ENCODE data around the gene NPC2.

Gene NPC2

DNA sequence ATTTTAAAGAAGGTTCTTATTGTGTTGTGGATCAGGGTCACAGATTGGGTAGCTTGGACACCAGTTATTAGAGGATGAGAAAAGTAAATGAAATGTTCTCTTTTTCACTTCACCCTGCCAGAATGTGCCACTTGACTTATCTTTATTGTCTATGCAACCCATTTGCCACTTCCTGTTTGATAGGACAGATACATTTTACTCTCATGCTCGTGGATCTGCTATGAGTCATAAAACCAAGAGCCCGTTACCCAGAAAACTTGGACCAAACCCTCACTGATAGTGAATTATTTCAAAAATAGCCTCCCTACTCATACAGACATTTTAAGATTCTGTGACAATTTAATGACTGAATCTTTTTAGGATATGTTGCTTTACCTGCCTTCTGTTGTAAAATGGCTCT lies 2.3 kb upstream of the NPC2 start:
- Histone ChIP-seq H3K4me3 (ENCODE audit: insufficient read depth in 1 of 2, low read depth in 1 of 2, low read length in 2 of 2) (peak overlapping the region in 1 of 2 experiments; percentile 97), H2BK120ac (ENCODE audit: low read depth, low read length) (no peak overlapping the region), H3K18ac (ENCODE audit: low read depth in 1 of 2, low read length in 2 of 2) (no peak overlapping the region), H3K36me3 (ENCODE audit: control insufficient read depth in 1 of 2, insufficient read depth in 2 of 2, low read depth in 1 of 2, low read length in 2 of 2) (peaks cover 3 to 43% of the 10 kb centered on the region in 2 experiments), H4K91ac (ENCODE audit: low read length) (no peak overlapping the region), H3K79me1 (replicated peaks; ENCODE audit: low read length, poor library complexity, severe bottlenecking) (peaks cover 24% of the 10 kb centered on the region), H3K14ac (ENCODE audit: low read length in 2 of 2) (no peak overlapping the region), H2BK5ac (ENCODE audit: low read depth, low read length, poor library complexity, severe bottlenecking) (no peak overlapping the region), H3K27me3 (ENCODE audit: control insufficient read depth in 1 of 2, insufficient read depth in 1 of 2, low read length in 2 of 2) (no peaks in the 10 kb centered on the region), H2BK15ac (ENCODE audit: low read depth, poor library complexity, severe bottlenecking) (no peak overlapping the region), H3K4ac (ENCODE audit: low read depth in 1 of 2, low read length in 2 of 2) (no peak overlapping the region), H2BK12ac (ENCODE audit: low read length in 2 of 2) (no peak overlapping the region), H2AFZ (ENCODE audit: low read depth, low read length) (no peak overlapping the region), H3K4me1 (ENCODE audit: control insufficient read depth, insufficient read depth, low read depth, low read length) (peaks cover 9% of the 10 kb centered on the region), H3K9ac (ENCODE audit: low read length) (peak overlapping the region; percentile 16), H3K9me3 (ENCODE audit: control insufficient read depth, low read length) (no peaks in the 10 kb centered on the region), H4K8ac (ENCODE audit: low read length) (no peak overlapping the region), H3K23ac (ENCODE audit: low read length in 2 of 2) (no peak overlapping the region), H3K27ac (ENCODE audit: low read length, poor library complexity, severe bottlenecking) (no peak overlapping the region), H3K4me2 (ENCODE audit: low read length, poor library complexity, severe bottlenecking) (no peak overlapping the region), H2AK5ac (ENCODE audit: low read length, severe bottlenecking) (no peak overlapping the region)
- 27% methylated on average over 2 of the region's 2 CpGs for WGBS
- peak; percentile 42 for DNase-seq

DNA sequence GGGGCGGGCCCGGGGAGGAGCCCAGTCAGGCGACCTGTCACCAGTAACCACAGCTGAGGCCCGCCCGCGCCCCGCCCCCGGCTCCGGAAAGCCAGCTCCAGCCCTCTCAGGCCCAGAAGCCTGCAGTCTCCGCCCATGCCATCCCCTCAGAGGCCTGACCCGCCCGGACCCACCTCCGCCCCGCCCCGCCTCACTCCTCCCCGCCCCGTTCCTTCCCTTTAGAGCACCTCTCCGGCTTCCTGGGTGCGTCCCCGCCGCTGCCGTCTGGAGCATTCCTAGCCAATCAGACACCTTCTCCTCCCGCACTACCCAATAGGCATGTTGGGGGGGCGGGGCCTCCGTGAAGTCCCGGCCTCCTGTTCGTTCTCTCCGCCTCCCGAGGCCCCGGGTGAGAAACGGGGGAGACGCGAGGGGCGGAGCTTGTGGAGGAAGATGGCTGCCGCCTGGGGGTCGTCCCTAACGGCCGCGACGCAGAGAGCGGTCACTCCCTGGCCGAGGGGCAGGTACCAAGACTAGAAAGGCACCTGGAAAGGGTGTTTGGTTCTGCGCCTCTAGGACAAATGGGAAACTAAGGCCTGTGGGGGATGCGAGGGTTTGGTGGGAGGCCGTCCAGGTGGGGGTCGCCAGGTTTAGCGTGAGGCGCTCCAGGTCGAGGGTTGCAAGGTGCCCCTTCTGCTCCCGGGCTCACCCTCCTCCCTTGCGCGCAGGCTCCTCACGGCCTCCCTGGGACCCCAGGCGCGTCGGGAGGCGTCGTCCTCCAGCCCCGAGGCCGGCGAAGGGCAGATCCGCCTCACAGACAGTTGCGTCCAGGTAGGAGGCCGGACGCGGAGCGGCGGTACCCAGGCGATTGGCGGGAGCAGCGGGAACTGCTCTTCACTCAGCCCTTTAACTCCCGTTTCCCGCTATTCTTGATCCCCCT lies 497 bp upstream of the NPC2 start, which contains the start of gene ISCA2:
ISCA2 (plus strand) TSS at position 423 of the 919 bp plus-strand sequence; CDS start at position 433, 10 bp downstream.
- Histone ChIP-seq H2BK5ac (ENCODE audit: low read depth, low read length, poor library complexity, severe bottlenecking) (peak within 1 kb of the TSS; percentile 91), H4K91ac (ENCODE audit: low read length) (peak within 1 kb of the TSS; percentile 98), H3K79me1 (replicated peaks; ENCODE audit: low read length, poor library complexity, severe bottlenecking) (peaks cover 29% of the 10 kb centered on the region), H3K4me3 (ENCODE audit: insufficient read depth in 1 of 2, low read depth in 1 of 2, low read length in 2 of 2) (peak within 1 kb of the TSS; percentile 96 to 97), H3K36me3 (ENCODE audit: control insufficient read depth in 1 of 2, insufficient read depth in 2 of 2, low read depth in 1 of 2, low read length in 2 of 2) (peaks cover 0 to 26% of the 10 kb centered on the region in 2 experiments), H3K9me3 (ENCODE audit: control insufficient read depth, low read length) (no peaks in the 10 kb centered on the region), H2BK120ac (ENCODE audit: low read depth, low read length) (peak within 1 kb of the TSS; percentile 92), H2AK5ac (ENCODE audit: low read length, severe bottlenecking) (no peak within 1 kb of the TSS), H3K9ac (ENCODE audit: low read length) (peak within 1 kb of the TSS; percentile 94), H2AFZ (ENCODE audit: low read depth, low read length) (peak within 1 kb of the TSS; percentile 84), H2BK12ac (ENCODE audit: low read length in 2 of 2) (peak within 1 kb of the TSS; percentile 66 to 86), H3K27ac (ENCODE audit: low read length, poor library complexity, severe bottlenecking) (peak within 1 kb of the TSS; percentile 81), H3K4me1 (ENCODE audit: control insufficient read depth, insufficient read depth, low read depth, low read length) (peaks cover 11% of the 10 kb centered on the region), H2BK15ac (ENCODE audit: low read depth, poor library complexity, severe bottlenecking) (peak within 1 kb of the TSS; percentile 77), H4K8ac (ENCODE audit: low read length) (peak within 1 kb of the TSS; percentile 97), H3K4me2 (ENCODE audit: low read length, poor library complexity, severe bottlenecking) (peak within 1 kb of the TSS; percentile 92), H3K4ac (ENCODE audit: low read depth in 1 of 2, low read length in 2 of 2) (peak within 1 kb of the TSS; percentile 87 to 95), H3K27me3 (ENCODE audit: control insufficient read depth in 1 of 2, insufficient read depth in 1 of 2, low read length in 2 of 2) (no peaks in the 10 kb centered on the region), H3K23ac (ENCODE audit: low read length in 2 of 2) (peak within 1 kb of the TSS in 1 of 2 experiments; percentile 97), H3K14ac (ENCODE audit: low read length in 2 of 2) (peak within 1 kb of the TSS; percentile 95 to 98), H3K18ac (ENCODE audit: low read depth in 1 of 2, low read length in 2 of 2) (peak within 1 kb of the TSS; percentile 92 to 97)
- under 1% methylated on average over 61 of the region's 73 CpGs for WGBS
- peak; percentile 99 for DNase-seq

DNA sequence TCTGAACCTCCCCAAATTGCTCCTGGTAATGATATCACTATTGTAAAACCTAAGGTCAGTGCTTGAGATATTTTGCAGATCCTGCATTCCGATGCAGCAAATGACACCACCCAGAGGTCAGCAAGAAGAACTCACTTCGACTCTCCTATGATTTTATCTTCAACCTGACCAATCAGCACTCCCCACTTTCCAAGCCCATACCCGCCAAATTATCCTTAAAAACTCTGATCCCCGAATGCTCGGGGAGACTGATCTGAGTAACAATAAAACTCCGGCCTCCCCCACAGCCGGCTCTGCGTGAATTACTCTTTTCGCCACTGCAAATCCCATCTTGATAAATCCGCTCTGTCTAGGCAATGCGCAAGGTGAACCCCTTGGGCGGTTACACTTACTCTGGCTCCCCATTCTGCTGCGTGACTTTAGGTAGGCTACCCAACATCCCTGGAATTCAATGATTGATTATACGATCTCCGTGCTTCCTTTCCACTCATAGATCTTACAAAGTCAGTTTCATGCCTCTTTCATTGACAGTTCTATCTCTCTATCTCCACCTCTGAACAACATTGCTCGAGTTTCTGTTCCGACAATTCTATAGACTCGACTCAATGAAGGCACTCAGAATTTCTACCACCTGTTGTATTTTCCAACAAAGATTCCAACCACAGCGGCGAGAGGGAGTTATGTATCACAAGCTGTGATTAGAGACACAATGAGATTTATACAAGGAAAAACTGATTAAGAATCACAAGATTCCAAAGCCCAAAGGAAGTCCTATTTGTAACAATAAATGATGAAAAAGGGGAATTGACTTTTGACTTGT lies 939 bp downstream of the NPC2 start:
- H3K9me3 ChIP-seq (ENCODE audit: control insufficient read depth, low read length): no peaks in the 10 kb centered on the region
- no peak overlapping the region for H2BK120ac ChIP-seq (ENCODE audit: low read depth, low read length)
- no peak overlapping the region for H4K91ac ChIP-seq (ENCODE audit: low read length)
- H3K4me1 ChIP-seq (ENCODE audit: control insufficient read depth, insufficient read depth, low read depth, low read length): peaks cover 13% of the 10 kb centered on the region
- H3K23ac ChIP-seq (ENCODE audit: low read length in 2 of 2): no peak overlapping the region
- no peak overlapping the region for H2BK5ac ChIP-seq (ENCODE audit: low read depth, low read length, poor library complexity, severe bottlenecking)
- H2AK5ac ChIP-seq (ENCODE audit: low read length, severe bottlenecking): no peak overlapping the region
- no peak overlapping the region for H4K8ac ChIP-seq (ENCODE audit: low read length)
- H3K4me2 ChIP-seq (ENCODE audit: low read length, poor library complexity, severe bottlenecking): peak overlapping the region; percentile 92
- H3K9ac ChIP-seq (ENCODE audit: low read length): peak overlapping the region; percentile 93
- WGBS: 7% methylated on average over 18 of the region's 20 CpGs
- H3K79me1 ChIP-seq (replicated peaks; ENCODE audit: low read length, poor library complexity, severe bottlenecking): peaks cover 26% of the 10 kb centered on the region
- peak overlapping the region in 1 of 2 experiments; percentile 71 for H3K14ac ChIP-seq (ENCODE audit: low read length in 2 of 2)
- no peak overlapping the region for H3K27ac ChIP-seq (ENCODE audit: low read length, poor library complexity, severe bottlenecking)
- H3K4me3 ChIP-seq (ENCODE audit: insufficient read depth in 1 of 2, low read depth in 1 of 2, low read length in 2 of 2): peak overlapping the region; percentile 41 to 82
- peak overlapping the region in 1 of 2 experiments; percentile 5 for H3K4ac ChIP-seq (ENCODE audit: low read depth in 1 of 2, low read length in 2 of 2)
- H3K27me3 ChIP-seq (ENCODE audit: control insufficient read depth in 1 of 2, insufficient read depth in 1 of 2, low read length in 2 of 2): no peaks in the 10 kb centered on the region
- H2BK12ac ChIP-seq (ENCODE audit: low read length in 2 of 2): no peak overlapping the region
- DNase-seq: peak; percentile 43
- H2AFZ ChIP-seq (ENCODE audit: low read depth, low read length): no peak overlapping the region
- no peak overlapping the region for H2BK15ac ChIP-seq (ENCODE audit: low read depth, poor library complexity, severe bottlenecking)
- no peak overlapping the region for H3K18ac ChIP-seq (ENCODE audit: low read depth in 1 of 2, low read length in 2 of 2)
- H3K36me3 ChIP-seq (ENCODE audit: control insufficient read depth in 1 of 2, insufficient read depth in 2 of 2, low read depth in 1 of 2, low read length in 2 of 2): peaks cover 0 to 19% of the 10 kb centered on the region in 2 experiments

Measured in mesenchymal stem cell (in vitro differentiated cells and primary cell).